K562 (cell line): ENCODE data around the gene MAN1B1.

Experiments
- CEBPB ChIP-seq: fragments of 450-650 bp; IDR thresholded peaks from 2 replicates; pipeline ENCODE4 v1.6.1; 2016; ENCODE audit warnings: missing genetic modification characterization, missing compliant biosample characterization
- JUNB ChIP-seq: fragments of 450-650 bp; formaldehyde crosslinking; conservative IDR thresholded peaks from 2 replicates; pipeline ENCODE4 v1.4.0; 2020; ENCODE audit warnings: mild to moderate bottlenecking
- MTA1 ChIP-seq: fragments of 450-650 bp; IDR thresholded peaks from 2 replicates; pipeline ENCODE4 v1.6.1; 2017; ENCODE audit warnings: borderline replicate concordance
- RNF2 ChIP-seq: sonication (generic); IDR thresholded peaks from 2 replicates; pipeline ENCODE4 v1.6.1; 2016
- SNRNP70 ChIP-seq: fragments of 200-400 bp; formaldehyde crosslinking; optimal IDR thresholded peaks from 2 replicates; pipeline ENCODE3; 2017; ENCODE audit warnings: low read depth, low read length
- ZNF140 ChIP-seq: fragments of 250-450 bp; sonication (Bioruptor Pico); IDR thresholded peaks from 2 replicates; pipeline ENCODE4 v1.8.0; 2021; ENCODE audit warnings: moderate library complexity, mild to moderate bottlenecking, inconsistent platforms
- ZNF3 ChIP-seq: fragments of 250-450 bp; sonication (Bioruptor Pico); IDR thresholded peaks from 2 replicates; pipeline ENCODE4 v1.5.0; 2021; ENCODE audit warnings: mild to moderate bottlenecking, moderate library complexity
- ZNF354B ChIP-seq: fragments of 250-450 bp; sonication (Bioruptor Pico); IDR thresholded peaks from 2 replicates; pipeline ENCODE4 v1.4.0; 2020
- ZNF431 ChIP-seq: sonication (generic); formaldehyde crosslinking; IDR thresholded peaks from 2 replicates; pipeline ENCODE4 v1.8.0; 2022; ENCODE audit warnings: mild to moderate bottlenecking, missing genetic modification reagents
- TF ChIP-seq, protein P1 (sequence below): fragments of 250-450 bp; sonication (Bioruptor Pico); IDR thresholded peaks from 2 replicates; pipeline ENCODE4 v1.8.0; 2022; ENCODE audit warnings: moderate library complexity, mild to moderate bottlenecking, inconsistent platforms
- TF ChIP-seq, protein P2 (sequence below), 2 experiments: fragments of 450-650 bp; formaldehyde crosslinking in 1 of 2; IDR thresholded peaks; 2 replicates each; pipeline versions ENCODE4 v1.4.0 to v1.6.1; 2014 to 2020; ENCODE audit warnings: mild to moderate bottlenecking in 2 of 2, borderline replicate concordance in 1 of 2, low read depth in 1 of 2
- TF ChIP-seq, protein P3 (sequence below): IDR thresholded peaks from 3 replicates; pipeline ENCODE4 v1.6.1; 2011; ENCODE audit warnings: borderline replicate concordance, mild to moderate bottlenecking, moderate library complexity; ENCODE audit not compliant: insufficient read length; ENCODE audit errors: extremely low read depth
- TF ChIP-seq, protein P4 (sequence below), 3 experiments: IDR thresholded peaks in 2 of 3; conservative IDR thresholded peaks in 1 of 3; 2 replicates each; pipeline ENCODE4 v1.5.1; 2011 to 2012; ENCODE audit warnings: low read length in 3 of 3, mild to moderate bottlenecking in 3 of 3, control low read depth in 2 of 3, improper control_type of control experiment in 1 of 3, inconsistent platforms in 1 of 3, low read depth in 1 of 3, mixed read lengths in 1 of 3, moderate library complexity in 1 of 3; ENCODE audit not compliant: insufficient read depth in 2 of 3

DNA sequence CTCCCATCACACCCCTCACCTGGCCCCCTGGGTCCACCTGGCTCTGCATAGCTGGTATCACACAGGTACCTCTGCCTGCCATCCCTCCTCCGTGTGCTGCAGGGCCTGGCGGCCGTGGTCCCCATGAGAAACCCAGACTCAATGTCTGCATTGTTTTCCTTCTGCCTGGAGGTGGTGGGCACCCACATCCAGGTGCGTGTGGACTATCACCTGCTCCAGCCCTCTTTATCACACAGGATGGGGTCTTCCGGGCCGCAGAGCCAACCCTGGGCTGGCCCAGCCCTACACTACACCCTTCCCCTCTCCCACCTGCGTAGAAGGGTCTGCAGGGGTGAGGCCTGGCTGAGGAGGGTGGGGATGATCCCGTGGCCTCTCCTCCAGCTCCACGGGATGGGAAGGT lies 47.9 kb upstream of the MAN1B1 start:
- TF ChIP-seq, protein P1, sequence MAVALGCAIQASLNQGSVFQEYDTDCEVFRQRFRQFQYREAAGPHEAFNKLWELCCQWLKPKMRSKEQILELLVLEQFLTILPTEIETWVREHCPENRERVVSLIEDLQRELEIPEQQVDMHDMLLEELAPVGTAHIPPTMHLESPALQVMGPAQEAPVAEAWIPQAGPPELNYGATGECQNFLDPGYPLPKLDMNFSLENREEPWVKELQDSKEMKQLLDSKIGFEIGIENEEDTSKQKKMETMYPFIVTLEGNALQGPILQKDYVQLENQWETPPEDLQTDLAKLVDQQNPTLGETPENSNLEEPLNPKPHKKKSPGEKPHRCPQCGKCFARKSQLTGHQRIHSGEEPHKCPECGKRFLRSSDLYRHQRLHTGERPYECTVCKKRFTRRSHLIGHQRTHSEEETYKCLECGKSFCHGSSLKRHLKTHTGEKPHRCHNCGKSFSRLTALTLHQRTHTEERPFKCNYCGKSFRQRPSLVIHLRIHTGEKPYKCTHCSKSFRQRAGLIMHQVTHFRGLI (CRISPR knock-in tag), result no peak
- TF ChIP-seq, protein P2, sequence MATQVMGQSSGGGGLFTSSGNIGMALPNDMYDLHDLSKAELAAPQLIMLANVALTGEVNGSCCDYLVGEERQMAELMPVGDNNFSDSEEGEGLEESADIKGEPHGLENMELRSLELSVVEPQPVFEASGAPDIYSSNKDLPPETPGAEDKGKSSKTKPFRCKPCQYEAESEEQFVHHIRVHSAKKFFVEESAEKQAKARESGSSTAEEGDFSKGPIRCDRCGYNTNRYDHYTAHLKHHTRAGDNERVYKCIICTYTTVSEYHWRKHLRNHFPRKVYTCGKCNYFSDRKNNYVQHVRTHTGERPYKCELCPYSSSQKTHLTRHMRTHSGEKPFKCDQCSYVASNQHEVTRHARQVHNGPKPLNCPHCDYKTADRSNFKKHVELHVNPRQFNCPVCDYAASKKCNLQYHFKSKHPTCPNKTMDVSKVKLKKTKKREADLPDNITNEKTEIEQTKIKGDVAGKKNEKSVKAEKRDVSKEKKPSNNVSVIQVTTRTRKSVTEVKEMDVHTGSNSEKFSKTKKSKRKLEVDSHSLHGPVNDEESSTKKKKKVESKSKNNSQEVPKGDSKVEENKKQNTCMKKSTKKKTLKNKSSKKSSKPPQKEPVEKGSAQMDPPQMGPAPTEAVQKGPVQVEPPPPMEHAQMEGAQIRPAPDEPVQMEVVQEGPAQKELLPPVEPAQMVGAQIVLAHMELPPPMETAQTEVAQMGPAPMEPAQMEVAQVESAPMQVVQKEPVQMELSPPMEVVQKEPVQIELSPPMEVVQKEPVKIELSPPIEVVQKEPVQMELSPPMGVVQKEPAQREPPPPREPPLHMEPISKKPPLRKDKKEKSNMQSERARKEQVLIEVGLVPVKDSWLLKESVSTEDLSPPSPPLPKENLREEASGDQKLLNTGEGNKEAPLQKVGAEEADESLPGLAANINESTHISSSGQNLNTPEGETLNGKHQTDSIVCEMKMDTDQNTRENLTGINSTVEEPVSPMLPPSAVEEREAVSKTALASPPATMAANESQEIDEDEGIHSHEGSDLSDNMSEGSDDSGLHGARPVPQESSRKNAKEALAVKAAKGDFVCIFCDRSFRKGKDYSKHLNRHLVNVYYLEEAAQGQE (IDR thresholded peaks at IDR 0.05; ENCODE audit: borderline replicate concordance), result no peak
- TF ChIP-seq, protein P2 (CRISPR knock-in tag; IDR thresholded peaks at IDR 0.05; ENCODE audit: low read depth), result no peak
- TF ChIP-seq SNRNP70, result no peak
- no peak for TF ChIP-seq ZNF354B
- no peak for TF ChIP-seq RNF2
- no peak for TF ChIP-seq JUNB (CRISPR knock-in tag)
- TF ChIP-seq CEBPB (tag), result no peak
- no peak for TF ChIP-seq MTA1
- TF ChIP-seq ZNF3 (CRISPR knock-in tag), result no peak
- no peak for TF ChIP-seq ZNF431
- TF ChIP-seq, protein P3, sequence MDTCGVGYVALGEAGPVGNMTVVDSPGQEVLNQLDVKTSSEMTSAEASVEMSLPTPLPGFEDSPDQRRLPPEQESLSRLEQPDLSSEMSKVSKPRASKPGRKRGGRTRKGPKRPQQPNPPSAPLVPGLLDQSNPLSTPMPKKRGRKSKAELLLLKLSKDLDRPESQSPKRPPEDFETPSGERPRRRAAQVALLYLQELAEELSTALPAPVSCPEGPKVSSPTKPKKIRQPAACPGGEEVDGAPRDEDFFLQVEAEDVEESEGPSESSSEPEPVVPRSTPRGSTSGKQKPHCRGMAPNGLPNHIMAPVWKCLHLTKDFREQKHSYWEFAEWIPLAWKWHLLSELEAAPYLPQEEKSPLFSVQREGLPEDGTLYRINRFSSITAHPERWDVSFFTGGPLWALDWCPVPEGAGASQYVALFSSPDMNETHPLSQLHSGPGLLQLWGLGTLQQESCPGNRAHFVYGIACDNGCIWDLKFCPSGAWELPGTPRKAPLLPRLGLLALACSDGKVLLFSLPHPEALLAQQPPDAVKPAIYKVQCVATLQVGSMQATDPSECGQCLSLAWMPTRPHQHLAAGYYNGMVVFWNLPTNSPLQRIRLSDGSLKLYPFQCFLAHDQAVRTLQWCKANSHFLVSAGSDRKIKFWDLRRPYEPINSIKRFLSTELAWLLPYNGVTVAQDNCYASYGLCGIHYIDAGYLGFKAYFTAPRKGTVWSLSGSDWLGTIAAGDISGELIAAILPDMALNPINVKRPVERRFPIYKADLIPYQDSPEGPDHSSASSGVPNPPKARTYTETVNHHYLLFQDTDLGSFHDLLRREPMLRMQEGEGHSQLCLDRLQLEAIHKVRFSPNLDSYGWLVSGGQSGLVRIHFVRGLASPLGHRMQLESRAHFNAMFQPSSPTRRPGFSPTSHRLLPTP, result no peak
- no peak for TF ChIP-seq ZNF140
- TF ChIP-seq, protein P4, sequence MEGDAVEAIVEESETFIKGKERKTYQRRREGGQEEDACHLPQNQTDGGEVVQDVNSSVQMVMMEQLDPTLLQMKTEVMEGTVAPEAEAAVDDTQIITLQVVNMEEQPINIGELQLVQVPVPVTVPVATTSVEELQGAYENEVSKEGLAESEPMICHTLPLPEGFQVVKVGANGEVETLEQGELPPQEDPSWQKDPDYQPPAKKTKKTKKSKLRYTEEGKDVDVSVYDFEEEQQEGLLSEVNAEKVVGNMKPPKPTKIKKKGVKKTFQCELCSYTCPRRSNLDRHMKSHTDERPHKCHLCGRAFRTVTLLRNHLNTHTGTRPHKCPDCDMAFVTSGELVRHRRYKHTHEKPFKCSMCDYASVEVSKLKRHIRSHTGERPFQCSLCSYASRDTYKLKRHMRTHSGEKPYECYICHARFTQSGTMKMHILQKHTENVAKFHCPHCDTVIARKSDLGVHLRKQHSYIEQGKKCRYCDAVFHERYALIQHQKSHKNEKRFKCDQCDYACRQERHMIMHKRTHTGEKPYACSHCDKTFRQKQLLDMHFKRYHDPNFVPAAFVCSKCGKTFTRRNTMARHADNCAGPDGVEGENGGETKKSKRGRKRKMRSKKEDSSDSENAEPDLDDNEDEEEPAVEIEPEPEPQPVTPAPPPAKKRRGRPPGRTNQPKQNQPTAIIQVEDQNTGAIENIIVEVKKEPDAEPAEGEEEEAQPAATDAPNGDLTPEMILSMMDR (IDR thresholded peaks at IDR 0.05 in 2 of 3, conservative IDR thresholded peaks at IDR 0.05 in 1 of 3; ENCODE audit: insufficient read depth in 2 of 3, low read depth in 1 of 3, low read length in 3 of 3), result no peak
